Smooth muscle cell of the brain vasculature (primary cell): ENCODE results near the gene SPTLC1.

Source experiments
- DNase-seq: peaks from one replicate; pipeline ENCODE4 v3.0.0-alpha.2; 2012; ENCODE audit warnings: low read depth, low spot score

SPTLC1 gene

GRCh38 chr9:92095236-92095635, 20.0 kb downstream of the SPTLC1 start:
- DNase-seq: no peak

- no peak for DNase-seq
Observed at GRCh38 chr9:92094655-92095054, 20.6 kb downstream of the SPTLC1 start.

GRCh38 chr9:92077888-92078287, 37.3 kb downstream of the SPTLC1 start:
- no peak for DNase-seq

- no peak for DNase-seq
Observed at GRCh38 chr9:92071634-92072033, 43.6 kb downstream of the SPTLC1 start.

GRCh38 chr9:92066168-92066567, 49.0 kb downstream of the SPTLC1 start:
- no peak for DNase-seq

GRCh38 chr9:92064711-92065110, 50.5 kb downstream of the SPTLC1 start:
- DNase-seq: no peak

GRCh38 chr9:92061184-92061583, 54.0 kb downstream of the SPTLC1 start:
- no peak for DNase-seq

- no peak for DNase-seq
Observed at GRCh38 chr9:92059661-92060060, 55.6 kb downstream of the SPTLC1 start.

- no peak for DNase-seq
Observed at GRCh38 chr9:92058723-92059444, 56.3 kb downstream of the SPTLC1 start.

- DNase-seq: no peak
Observed at GRCh38 chr9:92058026-92058425, 57.2 kb downstream of the SPTLC1 start.

GRCh38 chr9:92057226-92057625, 58.0 kb downstream of the SPTLC1 start:
- no peak for DNase-seq

- no peak for DNase-seq
Observed at GRCh38 chr9:92055624-92056023, 59.6 kb downstream of the SPTLC1 start.

- peak; percentile 66 for DNase-seq
Observed at GRCh38 chr9:92048924-92049625, 66.1 kb downstream of the SPTLC1 start.

GRCh38 chr9:92047500-92047899, 67.7 kb downstream of the SPTLC1 start:
- no peak for DNase-seq

- no peak for DNase-seq
Observed at GRCh38 chr9:92046676-92047075, 68.5 kb downstream of the SPTLC1 start.

- DNase-seq: no peak
Observed at GRCh38 chr9:92044936-92045335, 70.3 kb downstream of the SPTLC1 start.

- no peak for DNase-seq
Observed at GRCh38 chr9:92043002-92043401, 72.2 kb downstream of the SPTLC1 start.

GRCh38 chr9:92042260-92042659, 73.0 kb downstream of the SPTLC1 start:
- no peak for DNase-seq

- DNase-seq: no peak
Observed at GRCh38 chr9:92036756-92037155, 78.5 kb downstream of the SPTLC1 start.

- no peak for DNase-seq
Observed at GRCh38 chr9:92036411-92036746, 78.8 kb downstream of the SPTLC1 start.

- DNase-seq: peak; percentile 89
Observed at GRCh38 chr9:92035687-92036410, 79.4 kb downstream of the SPTLC1 start.

- peak; percentile 39 for DNase-seq
Observed at GRCh38 chr9:92035146-92035545, 80.1 kb downstream of the SPTLC1 start.

GRCh38 chr9:92033991-92034390, 81.2 kb downstream of the SPTLC1 start:
- no peak for DNase-seq
